CD4-positive, alpha-beta T cell treated with Interferon alpha-2 for 1 hour (primary cell): ENCODE results near the gene EEF2KMT.
"Not testable (repeated sequence)": the region's sequence is repeated elsewhere in the genome, so short reads cannot be mapped to it uniquely, and the experiment has no call there.

Experiments used
- DNase-seq, 2 donors: peaks; one replicate each; pipeline ENCODE4 v3.0.0-alpha.2; 2020 to 2022

Gene EEF2KMT

GRCh38 chr16:5070431-5071186 lies 27.0 kb downstream of the EEF2KMT start:
- no peak for DNase-seq

GRCh38 chr16:5069854-5070253 lies 27.7 kb downstream of the EEF2KMT start:
- DNase-seq = no peak

DNA sequence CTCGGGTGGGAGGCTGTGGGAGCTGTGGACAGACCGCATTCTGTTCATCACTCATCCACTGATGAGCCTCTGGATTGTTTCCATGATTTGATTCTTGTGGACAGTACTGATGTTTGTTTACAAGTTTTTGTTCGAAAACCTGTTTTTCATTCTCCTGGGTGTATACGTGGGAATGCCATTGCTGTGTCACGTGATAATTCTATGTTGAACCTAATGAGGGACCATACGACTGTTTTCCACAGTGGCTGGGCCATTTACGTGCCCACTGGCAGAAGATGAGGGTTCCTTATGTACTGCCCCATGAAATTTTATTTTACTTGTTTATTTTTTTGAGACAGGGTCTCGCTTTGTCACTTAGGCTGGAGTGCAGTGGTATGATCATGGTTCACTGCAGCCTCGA lies 28.5 kb downstream of the EEF2KMT start:
- no peak for DNase-seq

GRCh38 chr16:5066511-5066910 lies 31.1 kb downstream of the EEF2KMT start:
- DNase-seq = no peak

GRCh38 chr16:5065813-5066212 lies 31.8 kb downstream of the EEF2KMT start, which contains the start of gene C16orf89:
Gene C16orf89, minus strand, starts transcription at chr16:5065956. Its CDS starts 48 bp downstream, at chr16:5065908.
- no peak for DNase-seq

GRCh38 chr16:5065326-5065725 lies 32.3 kb downstream of the EEF2KMT start:
- DNase-seq = no peak

DNA sequence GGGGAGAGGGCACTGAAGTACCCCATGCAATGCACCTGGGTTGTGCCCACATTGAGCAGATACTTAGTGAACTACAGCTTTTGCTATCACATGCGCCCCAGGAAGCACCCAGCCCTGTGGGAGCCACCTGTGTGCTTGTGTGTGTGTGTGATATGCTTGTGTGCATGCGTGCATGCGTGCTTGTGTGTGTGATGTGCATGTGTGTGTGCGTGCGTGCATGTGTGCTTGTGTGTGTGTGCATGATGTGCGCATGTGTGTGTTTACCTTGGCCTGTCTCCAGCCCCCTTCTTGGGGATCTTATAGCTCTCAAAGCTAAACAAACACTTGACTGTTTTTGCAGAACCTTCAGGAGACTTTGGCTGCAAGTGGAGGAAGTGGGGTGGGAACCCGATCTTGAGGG lies 32.7 kb downstream of the EEF2KMT start:
- DNase-seq = no peak

- no peak for DNase-seq
These were observed 34.5 kb downstream of the EEF2KMT start for GRCh38 chr16:5062790-5063765.

GRCh38 chr16:5062051-5062450 lies 35.5 kb downstream of the EEF2KMT start:
- no peak for DNase-seq

DNA sequence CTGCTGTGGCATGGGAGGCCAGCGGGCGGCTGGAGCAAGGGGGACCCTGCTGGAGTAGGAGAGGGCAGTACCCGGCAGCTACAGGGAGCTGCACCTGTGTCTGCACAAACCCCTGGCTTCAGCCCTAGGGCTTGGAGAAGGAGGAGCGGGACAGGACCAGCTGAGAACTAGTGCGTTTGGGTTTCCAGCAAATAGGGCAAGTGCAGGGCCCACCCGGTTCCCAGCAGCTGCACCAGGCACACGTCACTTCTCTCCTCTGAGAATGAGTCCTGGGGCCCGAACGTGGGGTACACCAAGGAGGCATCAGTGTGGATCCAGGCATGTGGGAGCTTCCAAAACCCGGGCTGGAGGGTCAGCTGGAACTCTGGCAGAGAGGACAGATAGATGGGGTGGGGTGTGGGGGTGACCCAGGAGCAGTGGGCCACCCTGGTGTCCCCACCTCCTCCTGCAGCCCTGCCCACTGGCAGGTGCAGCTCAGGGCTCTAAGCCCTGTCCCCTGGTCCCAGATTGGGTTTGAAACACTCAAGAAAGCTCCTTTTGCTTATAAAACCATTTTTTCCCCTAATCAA lies 37.4 kb downstream of the EEF2KMT start:
- no peak for DNase-seq

DNA sequence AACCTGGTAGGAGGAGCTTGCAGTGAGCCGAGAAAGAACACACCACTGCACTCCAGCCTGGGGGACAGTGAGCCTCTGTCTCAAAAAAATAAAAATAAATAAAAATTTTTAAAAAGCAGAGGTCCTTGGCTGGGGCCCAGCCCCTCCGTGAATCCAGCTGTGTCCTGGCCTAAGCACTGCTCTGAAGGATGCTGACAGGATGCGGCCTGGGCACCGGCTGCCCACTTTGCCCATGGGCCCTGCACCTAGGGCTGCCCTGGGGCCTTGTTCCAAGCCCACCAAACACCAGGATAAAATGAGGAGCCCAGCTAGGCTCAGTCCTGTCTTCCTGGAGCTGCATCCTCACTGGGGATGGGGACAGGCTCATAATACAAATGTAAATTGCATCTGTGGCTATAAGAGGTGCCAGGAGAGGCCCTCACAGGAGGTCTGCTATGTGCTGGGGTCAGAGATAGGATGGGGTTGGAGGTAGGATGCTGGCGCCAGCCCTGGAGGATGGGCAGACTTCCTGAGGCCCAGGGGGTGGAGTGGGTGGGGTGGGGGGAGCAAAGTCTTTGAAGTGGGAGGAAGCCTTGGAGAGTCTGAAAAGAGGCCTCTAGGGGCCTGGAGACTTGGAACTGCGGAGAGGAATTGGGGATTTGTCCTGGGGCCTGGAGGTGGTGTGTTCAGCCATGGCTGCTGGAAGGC lies 38.1 kb downstream of the EEF2KMT start:
- DNase-seq = no peak

GRCh38 chr16:5058476-5058875 lies 39.1 kb downstream of the EEF2KMT start:
- no peak for DNase-seq

DNA sequence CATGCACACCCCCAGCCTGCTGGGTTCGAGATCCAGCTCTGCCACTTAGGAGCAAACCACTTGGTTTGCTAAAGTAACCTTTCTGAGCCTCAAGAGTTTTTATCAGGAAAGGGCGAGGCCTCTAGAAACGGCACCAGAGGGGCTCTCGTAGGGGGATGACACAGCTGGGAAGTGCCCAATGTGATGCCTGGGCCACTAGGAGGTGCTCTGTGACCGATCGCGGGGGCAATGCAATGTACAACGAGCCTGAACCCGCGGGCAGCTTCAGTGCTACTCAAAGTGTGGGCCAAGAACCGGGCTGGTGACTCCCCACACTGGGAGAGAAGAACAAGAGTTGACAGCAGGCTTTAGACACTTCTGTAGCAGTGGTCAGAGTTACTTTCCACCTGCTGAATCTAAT lies 41.2 kb downstream of the EEF2KMT start:
- peak; percentile 33 to 41 for DNase-seq

DNA sequence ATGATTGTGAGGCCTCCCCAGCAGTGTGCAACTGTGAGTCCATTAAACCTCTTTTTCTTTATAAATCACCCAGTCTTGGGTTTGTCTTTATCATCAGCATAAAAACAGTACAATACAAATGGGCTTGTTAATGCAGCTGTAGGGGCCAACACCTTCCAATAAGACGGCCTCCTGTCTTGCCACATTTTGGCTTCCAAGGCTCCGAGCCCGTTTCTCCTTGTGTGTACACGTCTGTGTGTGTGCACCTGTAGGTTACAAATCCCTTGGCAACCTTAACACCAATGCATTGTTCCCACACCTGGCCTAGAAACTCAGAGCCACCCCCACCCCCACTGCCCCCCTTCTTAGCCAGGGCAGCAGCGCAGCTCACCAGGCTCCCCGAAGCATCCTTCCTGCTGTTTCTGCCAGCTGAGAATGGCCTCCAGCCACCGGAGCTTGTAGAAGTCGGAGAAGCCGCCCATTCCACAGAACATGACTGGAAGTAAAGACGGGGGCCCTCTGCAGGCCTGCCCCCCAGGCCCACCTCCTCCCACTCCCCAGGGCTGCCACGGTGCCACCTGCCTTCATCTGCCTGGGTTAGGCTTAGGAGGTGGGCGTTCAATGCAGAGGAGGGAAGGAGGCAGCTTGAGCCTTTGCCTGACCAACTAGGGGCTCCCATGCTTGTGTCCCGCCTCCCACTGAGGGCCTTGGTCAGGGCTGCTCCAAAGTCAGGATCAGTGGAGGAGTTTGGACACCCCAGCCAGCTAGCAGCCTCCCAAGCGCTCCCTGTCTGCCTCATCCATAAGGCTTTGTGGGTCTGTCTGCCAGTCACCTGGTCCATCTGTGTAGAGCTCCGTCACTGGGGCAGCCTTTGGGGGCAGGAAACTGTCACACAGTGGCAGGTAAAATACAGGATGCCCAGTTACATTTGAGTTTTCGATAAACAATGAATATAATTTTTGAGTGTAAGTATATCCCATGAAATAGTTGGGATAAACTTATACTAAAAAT lies 42.4 kb downstream of the EEF2KMT start:
- no peak for DNase-seq

- no peak for DNase-seq
These were observed 50.7 kb downstream of the EEF2KMT start for GRCh38 chr16:5046914-5047313.

DNA sequence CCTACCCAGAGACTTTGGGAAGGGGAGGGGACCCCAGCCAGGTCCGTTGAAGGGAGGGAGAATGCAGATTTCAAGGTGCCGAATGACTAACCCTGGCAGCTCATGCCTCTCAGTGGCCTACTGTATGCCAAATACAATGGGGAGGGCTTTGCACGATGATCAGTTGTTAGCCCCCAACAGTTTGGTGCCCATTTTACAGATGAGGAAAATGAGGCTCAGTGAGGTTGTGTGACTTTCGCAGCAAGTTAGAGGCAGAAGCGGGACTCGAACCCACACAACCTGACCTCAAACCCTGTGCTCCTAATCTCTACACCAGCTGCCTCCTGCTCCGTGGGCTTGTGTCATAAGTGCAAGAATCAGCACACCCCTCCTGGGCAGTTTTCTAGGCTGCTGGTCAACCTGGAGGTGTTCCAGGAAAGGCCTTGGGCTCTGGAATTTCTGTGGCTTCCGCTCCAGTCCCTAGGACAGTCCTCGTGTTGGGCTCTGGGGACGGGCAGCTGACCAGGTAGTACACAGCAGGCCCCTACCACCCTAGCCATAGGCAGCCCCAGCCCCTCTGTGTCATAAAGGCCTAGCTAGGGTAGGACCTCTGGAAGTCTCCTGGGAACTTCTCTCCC lies 52.0 kb downstream of the EEF2KMT start:
- DNase-seq = no peak

DNA sequence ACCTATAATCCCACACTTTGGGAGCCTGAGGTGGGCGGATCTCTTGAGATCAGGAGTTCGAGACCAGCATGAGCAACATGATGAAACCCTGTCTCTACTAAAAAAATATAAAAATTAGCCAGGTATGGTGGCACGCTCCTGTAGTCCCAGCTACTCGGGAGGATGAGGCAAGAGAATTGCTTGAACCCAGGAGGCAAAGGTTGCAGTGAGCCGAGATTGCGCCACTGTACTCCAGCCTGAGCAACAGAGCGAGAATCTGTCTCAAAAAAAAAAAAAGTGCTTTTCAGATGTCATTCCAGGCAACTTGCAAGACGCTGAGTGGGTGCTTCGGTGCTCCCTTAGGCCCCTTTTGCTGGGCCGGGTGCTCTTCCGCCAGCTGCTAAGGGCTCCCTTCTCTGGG lies 53.0 kb downstream of the EEF2KMT start:
- not testable (repeated sequence) for DNase-seq

- no peak for DNase-seq
These were observed 53.5 kb downstream of the EEF2KMT start for GRCh38 chr16:5044011-5044540.

GRCh38 chr16:5042574-5043171 lies 54.9 kb downstream of the EEF2KMT start:
- no peak for DNase-seq

- no peak for DNase-seq
These were observed 55.9 kb downstream of the EEF2KMT start for GRCh38 chr16:5041600-5042133.
